ENCODE data around the gene NAA38. TPM values are rescaled to one million over a fixed set of nuclear protein-coding genes. Genes with fewer than 3 reads are reported as not detected.

NAA38 gene
- total RNA-seq (10 to 100 TPM; 60.8 to 95.4 (median 73.3) TPM), polyA plus RNA-seq (100 to 1,000 TPM; 104 to 148 (median 109) TPM)
- long read RNA-seq, donor 1, transcript NAA38-201 (2 exons, 999 nt) = major isoform, 17 of 34 reads
- long read RNA-seq, donor 1, transcript NAA38-205 (3 exons, 852 nt) = minor isoform, 8 of 34 reads
- long read RNA-seq, donor 1, partial matches to known transcripts = 3 of 34 reads
- long read RNA-seq, donor 1, other reads (novel, unspliced or antisense) = 2 of 34 reads
- long read RNA-seq, donor 2, transcript NAA38-206 (2 exons, 424 nt) = minor isoform, 6 of 52 reads
- long read RNA-seq, donor 2, transcript NAA38-205 (3 exons, 852 nt) = minor isoform, 12 of 52 reads
- long read RNA-seq, donor 2, transcript NAA38-201 (2 exons, 999 nt) = major isoform, 29 of 52 reads
- long read RNA-seq, donor 2, partial matches to known transcripts = 0 of 52 reads
- long read RNA-seq, donor 2, other reads (novel, unspliced or antisense) = 4 of 52 reads

GRCh38 chr17:7856811-7857712 is at the start of gene NAA38:
NAA38 (minus strand) TSS chr17:7857559; CDS start chr17:7857463, 96 bp downstream.
- Histone ChIP-seq H3K36me3 (ENCODE audit: insufficient read depth in 1 of 2, low read depth in 1 of 2) (peaks cover 5 to 47% of the 10 kb centered on the region in 2 donors), H3K27me3 (ENCODE audit: insufficient read depth in 3 of 3, low read length in 2 of 3) (no peaks in the 10 kb centered on the region), H3K27ac (peak within 1 kb of the TSS; percentile 93), H3K4me1 (peaks cover 28% of the 10 kb centered on the region), H3K4me3 (peak within 1 kb of the TSS; percentile 86), H3K9me3 (no peaks in the 10 kb centered on the region)
- ATAC-seq (peak; percentile 88 to 92 (median 90)), DNase-seq (peak; percentile 96 to 98)
- WGBS, 3 donors = 0 to 1% (median 0%) methylated on average over 62 to 64 of the region's 64 CpGs
- intact Hi-C loops (cut with DNase I) = loop anchor here in 1 of 2 donors (1.0 kb wide), 1 partner anchor 14 kb away; no protein-coding TSS in a partner anchor
- TF ChIP-seq CTCF (IDR thresholded peaks at IDR 0.05) = peak; percentile 43

- no peak for TF ChIP-seq CTCF (IDR thresholded peaks at IDR 0.05)
- DNase-seq (no peak), ATAC-seq (no peak)
- H3K4me1 ChIP-seq = no peaks in the 10 kb centered on the region
- H3K27ac ChIP-seq = no peak overlapping the region
- H3K27me3 ChIP-seq (ENCODE audit: insufficient read depth in 3 of 3, low read length in 2 of 3) = no peaks in the 10 kb centered on the region
- no peaks in the 10 kb centered on the region for H3K9me3 ChIP-seq
- no peak overlapping the region for H3K4me3 ChIP-seq
- WGBS, 3 donors = 70 to 77% (median 76%) methylated on average over 22 of the region's 22 CpGs
- intact Hi-C loops (cut with DNase I) = no loop called here
- peaks cover 0 to 70% of the 10 kb centered on the region in 2 donors for H3K36me3 ChIP-seq (ENCODE audit: insufficient read depth in 1 of 2, low read depth in 1 of 2)
These were observed 46.1 kb upstream of the NAA38 start for GRCh38 chr17:7903154-7904103.

GRCh38 chr17:7897773-7898172 is 40.4 kb upstream of the NAA38 start:
- H3K27me3 ChIP-seq (ENCODE audit: insufficient read depth in 3 of 3, low read length in 2 of 3) = no peaks in the 10 kb centered on the region
- no peaks in the 10 kb centered on the region for H3K9me3 ChIP-seq
- ATAC-seq (peak; percentile 68 to 80 (median 76)), DNase-seq (no peak)
- peak; percentile 50 for TF ChIP-seq CTCF (IDR thresholded peaks at IDR 0.05)
- intact Hi-C loops (cut with DNase I) = loop anchor here (1.0 to 5.0 kb wide), 3 partner anchors 35 to 75 kb away; no protein-coding TSS in a partner anchor
- H3K36me3 ChIP-seq (ENCODE audit: insufficient read depth in 1 of 2, low read depth in 1 of 2) = peaks cover 0 to 51% of the 10 kb centered on the region in 2 donors
- no peak overlapping the region for H3K27ac ChIP-seq
- no peak overlapping the region for H3K4me3 ChIP-seq
- H3K4me1 ChIP-seq = peaks cover 2% of the 10 kb centered on the region
- WGBS, 3 donors = 35 to 44% (median 43%) methylated on average over 6 of the region's 6 CpGs

- no peak for ATAC-seq
- Histone ChIP-seq H3K36me3 (ENCODE audit: insufficient read depth in 1 of 2, low read depth in 1 of 2) (peaks cover 0 to 46% of the 10 kb centered on the region in 2 donors), H3K27me3 (ENCODE audit: insufficient read depth in 3 of 3, low read length in 2 of 3) (no peaks in the 10 kb centered on the region), H3K4me3 (no peak overlapping the region), H3K4me1 (peaks cover 2% of the 10 kb centered on the region), H3K27ac (no peak overlapping the region), H3K9me3 (no peaks in the 10 kb centered on the region)
- TF ChIP-seq CTCF (IDR thresholded peaks at IDR 0.05) = no peak
- 86 to 88% (median 87%) methylated on average over 13 of the region's 13 CpGs for WGBS, 3 donors
- no peak for DNase-seq
- intact Hi-C loops (cut with DNase I) = loop anchor here (1.0 to 5.0 kb wide), 3 partner anchors 35 to 75 kb away; no protein-coding TSS in a partner anchor
These were observed 39.7 kb upstream of the NAA38 start for GRCh38 chr17:7897090-7897489.
